NCI-H226 (cell line): Measurements from ENCODE around the gene OPCML.
"Not testable (repeated sequence)": the region's sequence is repeated elsewhere in the genome, so short reads cannot be mapped to it uniquely, and the experiment has no call there.

Experiments
- DNase-seq: peaks from one replicate; pipeline ENCODE4 v3.0.0-alpha.2; 2015

Gene OPCML

GRCh38 chr11:132447761-132448160 lies 1084.5 kb downstream of the OPCML start:
- no peak for DNase-seq

- no peak for DNase-seq
Measured at GRCh38 chr11:132445859-132446291, 1086.4 kb downstream of the OPCML start.

GRCh38 chr11:132444911-132445310 lies 1087.4 kb downstream of the OPCML start:
- DNase-seq: no peak

GRCh38 chr11:132439711-132440255 lies 1092.5 kb downstream of the OPCML start:
- DNase-seq: no peak

GRCh38 chr11:132438418-132438817 lies 1093.9 kb downstream of the OPCML start:
- no peak for DNase-seq

GRCh38 chr11:132430429-132431062 lies 1101.8 kb downstream of the OPCML start:
- no peak for DNase-seq

- no peak for DNase-seq
Measured at GRCh38 chr11:132429685-132430084, 1102.6 kb downstream of the OPCML start.

- DNase-seq: no peak
Measured at GRCh38 chr11:132427611-132428010, 1104.7 kb downstream of the OPCML start.

- no peak for DNase-seq
Measured at GRCh38 chr11:132424433-132424832, 1107.9 kb downstream of the OPCML start.

GRCh38 chr11:132423266-132423665 lies 1109.0 kb downstream of the OPCML start:
- DNase-seq: no peak

- DNase-seq: no peak
Measured at GRCh38 chr11:132422722-132423121, 1109.6 kb downstream of the OPCML start.

- no peak for DNase-seq
Measured at GRCh38 chr11:132421555-132421954, 1110.7 kb downstream of the OPCML start.

GRCh38 chr11:132414451-132414850 lies 1117.8 kb downstream of the OPCML start:
- DNase-seq: no peak

GRCh38 chr11:132410383-132410782 lies 1121.9 kb downstream of the OPCML start:
- DNase-seq: no peak

GRCh38 chr11:132409573-132410355 lies 1122.5 kb downstream of the OPCML start:
- no peak for DNase-seq

- no peak for DNase-seq
Measured at GRCh38 chr11:132408877-132409276, 1123.4 kb downstream of the OPCML start.

- DNase-seq: no peak
Measured at GRCh38 chr11:132405728-132406127, 1126.6 kb downstream of the OPCML start.

GRCh38 chr11:132402071-132402684 lies 1130.1 kb downstream of the OPCML start:
- DNase-seq: no peak

GRCh38 chr11:132396318-132396717 lies 1136.0 kb downstream of the OPCML start:
- DNase-seq: no peak

GRCh38 chr11:132395434-132395833 lies 1136.9 kb downstream of the OPCML start:
- no peak for DNase-seq

- DNase-seq: no peak
Measured at GRCh38 chr11:132379540-132379939, 1152.8 kb downstream of the OPCML start.

GRCh38 chr11:132373405-132374143 lies 1158.7 kb downstream of the OPCML start:
- DNase-seq: no peak

- DNase-seq: not testable (repeated sequence)
Measured at GRCh38 chr11:132370114-132370513, 1162.2 kb downstream of the OPCML start.
